GM19023 (cell line): ENCODE results near the gene TEX2.
A peak's percentile ranks its signal among the peaks of the same experiment; 100 is the strongest.

Source experiments
- ATAC-seq: cut with Tn5 transposase; IDR thresholded peaks from one replicate; pipeline ENCODE4 v1.9.1; 2021; ENCODE audit warnings: mild to moderate bottlenecking, moderate library complexity; ENCODE audit not compliant: unreplicated experiment

TEX2 gene

GRCh38 chr17:64120972-64121786, 141.9 kb downstream of the TEX2 start:
- ATAC-seq: peak; percentile 82

- ATAC-seq: no peak
These were observed 142.8 kb downstream of the TEX2 start for GRCh38 chr17:64120159-64120810.

GRCh38 chr17:64117981-64118979, 144.8 kb downstream of the TEX2 start:
- no peak for ATAC-seq

GRCh38 chr17:64115822-64116534, 147.1 kb downstream of the TEX2 start:
- no peak for ATAC-seq

- ATAC-seq: no peak
These were observed 147.9 kb downstream of the TEX2 start for GRCh38 chr17:64115043-64115698.

- no peak for ATAC-seq
These were observed 150.1 kb downstream of the TEX2 start for GRCh38 chr17:64113006-64113405.

GRCh38 chr17:64111831-64112230, 151.2 kb downstream of the TEX2 start:
- no peak for ATAC-seq

GRCh38 chr17:64110379-64111152, 152.5 kb downstream of the TEX2 start:
- no peak for ATAC-seq

GRCh38 chr17:64109400-64109799, 153.7 kb downstream of the TEX2 start:
- no peak for ATAC-seq

- no peak for ATAC-seq
These were observed 155.4 kb downstream of the TEX2 start for GRCh38 chr17:64107500-64108236.

- ATAC-seq: no peak
These were observed 156.1 kb downstream of the TEX2 start for GRCh38 chr17:64106918-64107317.

- no peak for ATAC-seq
These were observed 159.4 kb downstream of the TEX2 start for GRCh38 chr17:64103391-64104364.

GRCh38 chr17:64102627-64103390, 160.3 kb downstream of the TEX2 start:
- ATAC-seq: no peak

GRCh38 chr17:64099543-64099942, 163.5 kb downstream of the TEX2 start:
- no peak for ATAC-seq
